NCI-H524 (cell line): Measurements from ENCODE around the gene PHF21B.
A peak's percentile ranks its signal among the peaks of the same experiment; 100 is the strongest.
"Not testable (repeated sequence)": the region's sequence is repeated elsewhere in the genome, so short reads cannot be mapped to it uniquely, and the experiment has no call there.

Experiments used
- DNase-seq, 2 experiments: peaks; one replicate each; lab custom pipeline; 2025; lab: John Stamatoyannopoulos, UW

Gene PHF21B

DNA sequence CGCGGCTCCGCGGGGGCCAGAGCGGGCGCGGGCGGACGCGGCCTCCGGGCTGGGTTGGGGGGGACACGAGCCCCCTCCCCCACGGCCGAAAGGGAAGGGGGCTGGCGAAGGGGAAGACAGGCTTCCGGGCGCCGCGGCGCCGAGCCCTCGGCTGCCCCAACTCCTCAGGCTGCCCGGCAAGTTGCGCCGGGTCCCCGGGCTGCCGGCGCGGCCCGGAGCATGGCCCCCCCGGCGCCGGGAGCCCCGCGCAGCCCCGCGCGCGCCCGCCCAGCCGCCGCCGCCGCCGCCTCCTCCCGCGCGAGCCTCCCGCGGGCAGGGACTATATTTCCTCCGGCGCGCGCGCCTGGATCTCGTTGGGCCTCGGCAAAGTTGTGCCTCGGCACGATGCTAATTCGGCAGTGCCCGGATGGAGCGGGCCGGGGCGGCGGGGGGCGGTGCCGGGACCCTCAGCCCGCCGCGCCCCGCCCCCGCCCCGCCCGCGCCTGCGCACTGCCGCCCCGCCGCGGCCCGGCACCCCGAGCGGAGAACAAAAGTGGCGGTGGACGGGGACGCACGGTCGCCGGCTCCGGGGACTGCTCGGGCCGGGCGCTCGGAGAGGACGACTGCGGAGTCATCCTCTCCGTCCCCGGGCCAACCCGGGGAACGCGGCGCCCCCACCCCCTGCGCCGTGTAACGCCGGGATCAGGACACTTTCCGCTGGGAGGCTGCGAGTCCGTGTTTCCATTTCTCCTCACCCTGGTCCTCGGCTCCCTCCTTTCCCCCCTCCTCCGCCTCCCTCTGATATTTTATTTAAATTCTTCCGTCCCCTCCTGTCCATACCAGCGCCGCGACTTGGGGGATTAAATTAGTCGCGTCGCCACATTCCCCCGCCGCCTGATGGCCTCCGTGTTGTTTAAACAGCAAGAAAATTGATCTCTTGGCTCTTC, at the start of gene PHF21B:
Gene PHF21B (minus strand): TSS at position 400 of the 926 bp plus-strand sequence. CDS start 456 bp downstream, outside the sequence.
- DNase-seq = peak; percentile 86 to 90

DNA sequence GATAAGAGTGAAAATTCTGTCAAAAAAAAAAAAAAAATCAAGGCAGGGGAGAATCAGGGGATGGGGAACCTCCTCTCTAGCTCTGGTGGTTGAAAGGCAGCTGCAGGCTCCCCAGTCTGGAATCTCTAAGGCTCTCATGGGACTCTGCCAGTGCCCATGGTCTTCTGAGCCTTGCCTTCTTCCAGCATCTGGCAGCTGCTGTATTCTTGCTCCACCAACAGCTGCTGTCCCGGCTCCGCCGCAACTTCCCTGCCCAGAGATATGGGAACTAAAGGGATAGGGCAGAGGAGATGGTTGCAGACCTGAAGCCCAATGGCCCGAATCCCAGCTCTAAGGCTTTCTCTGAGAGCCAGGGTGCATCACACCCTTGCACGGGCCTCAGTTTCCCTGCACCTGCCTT, 49.5 kb upstream of the PHF21B start:
- DNase-seq = no peak

DNA sequence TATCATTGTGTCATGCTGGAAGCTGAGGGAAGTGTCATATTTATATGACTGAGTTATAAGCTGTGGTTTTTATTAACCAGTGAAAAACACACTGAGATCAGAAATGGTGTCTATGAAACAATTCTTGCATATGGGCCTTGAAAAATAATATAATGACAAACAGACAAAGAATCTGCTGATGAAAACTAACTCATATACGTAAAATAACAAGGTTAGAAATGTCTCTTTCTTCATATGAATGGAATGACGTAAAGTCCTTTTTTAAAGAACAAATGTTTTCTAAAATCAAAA, 48.8 kb upstream of the PHF21B start:
- DNase-seq = no peak

DNA sequence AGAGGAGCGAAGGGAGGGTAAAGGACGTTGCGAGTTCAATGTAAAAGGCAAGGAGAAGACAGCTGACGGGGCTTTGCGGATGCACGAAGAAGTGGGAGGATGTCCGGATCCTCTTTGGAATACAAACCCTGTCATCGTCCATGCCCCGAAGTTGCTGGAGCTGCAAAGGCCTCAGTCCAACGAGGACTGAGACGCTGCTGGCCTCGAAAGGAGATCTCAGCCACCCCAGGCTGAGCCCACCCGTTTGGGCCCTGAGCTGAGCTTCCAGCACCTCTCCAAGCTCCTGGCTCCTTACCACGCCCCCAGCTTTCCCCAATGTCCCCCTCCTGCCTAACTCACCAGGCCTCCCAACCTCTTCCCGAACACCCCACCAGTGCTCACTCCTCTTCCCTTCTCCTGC, 46.1 kb upstream of the PHF21B start:
- DNase-seq = no peak

DNA sequence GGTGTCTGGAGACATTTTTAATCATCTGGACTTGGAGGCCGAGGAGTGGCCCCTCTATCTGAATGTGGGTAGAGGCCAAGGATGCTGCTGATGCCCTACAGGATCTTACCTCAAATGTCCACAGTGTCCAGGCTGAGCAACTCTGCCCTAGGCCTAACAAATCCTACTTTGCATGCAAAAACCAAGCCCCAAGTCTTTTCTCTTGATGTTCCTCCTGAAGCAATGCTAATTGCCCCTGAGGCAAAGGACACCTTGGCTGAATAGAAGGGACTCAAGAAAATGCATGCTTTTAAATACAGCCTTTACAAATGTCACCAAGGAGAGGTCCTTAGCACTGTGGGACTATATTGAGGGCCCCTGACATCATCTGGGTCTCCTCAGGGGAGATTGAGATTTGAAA, 43.8 kb upstream of the PHF21B start:
- DNase-seq = no peak

DNA sequence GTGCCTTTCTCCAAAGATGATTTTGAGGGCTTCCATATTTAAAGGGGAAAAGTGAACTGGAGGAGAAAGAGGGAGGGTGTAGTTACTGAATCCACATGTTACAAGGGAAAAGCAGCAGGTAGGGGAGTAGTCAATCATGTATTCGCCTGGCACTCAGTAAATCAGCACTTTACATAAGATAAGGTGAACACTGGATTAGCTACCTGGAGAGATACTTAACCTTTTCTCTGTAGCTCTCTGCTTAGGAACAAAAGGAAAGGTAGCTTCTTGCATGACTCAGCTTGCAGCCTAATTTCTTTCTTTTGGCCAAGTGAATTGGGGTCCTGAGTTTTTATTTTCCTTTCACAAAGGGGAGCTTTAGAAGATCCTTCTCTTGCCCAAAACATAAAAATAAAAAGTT, 43.3 kb upstream of the PHF21B start:
- DNase-seq = no peak

- not testable (repeated sequence) for DNase-seq
Measured at GRCh38 chr22:45052665-45053064, 42.9 kb upstream of the PHF21B start.

- no peak for DNase-seq
Measured at GRCh38 chr22:45051946-45052345, 42.1 kb upstream of the PHF21B start.

- no peak for DNase-seq
Measured at GRCh38 chr22:45051419-45051818, 41.6 kb upstream of the PHF21B start.

DNA sequence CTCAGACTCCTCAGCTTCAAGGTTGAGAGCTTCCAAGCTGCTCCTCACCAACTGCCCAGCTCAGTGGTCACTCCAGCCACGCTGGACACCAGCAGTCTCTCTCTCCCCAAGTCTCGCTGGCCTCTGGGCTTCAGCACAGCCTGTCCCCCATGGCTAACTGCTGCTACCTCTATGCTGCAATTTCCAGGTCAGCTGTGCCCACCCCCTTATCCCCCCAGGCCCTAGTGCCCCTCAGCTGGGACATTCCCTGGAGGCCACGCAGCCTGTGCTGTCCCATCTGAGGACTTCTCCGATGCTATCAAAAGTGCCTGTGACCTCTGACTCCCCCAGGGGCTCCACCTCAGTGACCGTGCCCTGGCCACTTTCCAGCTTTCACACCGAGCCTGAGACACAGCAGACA, 37.5 kb upstream of the PHF21B start:
- no peak for DNase-seq

DNA sequence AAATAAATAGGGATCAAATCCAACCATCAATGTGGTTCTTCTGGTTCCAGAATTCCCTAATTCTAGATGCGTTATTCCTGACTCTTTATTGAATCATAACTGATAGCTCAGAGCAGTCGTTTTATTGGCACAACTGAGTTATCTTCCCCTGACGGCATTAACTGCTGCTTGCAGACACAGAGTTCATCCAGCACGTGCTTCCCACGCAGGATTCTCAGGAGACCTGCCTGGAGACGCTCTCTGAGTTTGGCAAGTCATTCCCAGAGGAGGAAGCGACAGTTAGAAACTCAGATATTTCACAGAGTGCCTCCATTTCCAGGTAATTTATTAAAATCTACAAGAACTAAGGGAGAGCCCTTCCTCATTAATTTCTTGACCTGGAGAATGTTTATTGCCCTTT, 35.4 kb upstream of the PHF21B start:
- DNase-seq = no peak

DNA sequence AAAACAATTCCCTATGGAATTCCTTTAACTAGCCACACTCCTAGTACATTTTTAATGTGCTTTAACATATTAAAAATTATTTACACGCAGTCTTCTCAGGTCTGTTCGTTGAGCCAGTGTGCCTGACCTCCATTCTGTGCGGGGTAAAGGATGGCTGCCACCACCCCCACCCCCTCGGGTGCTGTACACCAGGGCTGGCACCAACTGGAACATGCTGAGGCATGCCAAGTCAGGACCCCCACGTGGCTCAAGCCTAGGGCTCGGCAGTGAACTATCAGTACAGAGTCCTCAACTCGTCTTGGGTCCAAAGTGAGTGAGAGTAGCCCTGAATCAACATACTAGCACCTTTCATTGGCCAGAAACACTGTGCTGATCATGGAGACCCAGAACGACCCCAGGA, 32.5 kb upstream of the PHF21B start:
- no peak for DNase-seq

- DNase-seq = no peak
Measured at GRCh38 chr22:45039133-45039532, 29.3 kb upstream of the PHF21B start.

- peak; percentile 18 to 33 for DNase-seq
Measured at GRCh38 chr22:45036154-45036553, 26.3 kb upstream of the PHF21B start.

DNA sequence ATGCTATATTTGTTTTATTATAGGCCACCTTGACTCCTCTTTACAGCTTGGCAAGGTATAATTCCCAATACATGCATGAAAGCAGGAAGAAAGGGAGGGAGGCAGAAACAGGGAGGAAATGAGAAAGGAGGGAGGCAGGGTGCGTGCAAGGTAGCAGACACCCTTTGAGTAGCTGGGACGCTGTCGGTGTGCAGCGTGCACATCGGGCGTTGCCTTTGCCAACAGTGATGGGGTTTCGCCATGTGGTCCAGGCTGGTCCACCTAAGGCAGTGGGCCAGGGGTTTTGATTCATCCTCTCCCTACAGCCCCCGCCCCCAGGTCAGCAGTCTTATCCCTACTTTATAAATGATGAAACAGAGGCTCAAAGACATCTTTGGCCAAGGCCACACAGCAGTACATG, 25.0 kb upstream of the PHF21B start:
- no peak for DNase-seq

DNA sequence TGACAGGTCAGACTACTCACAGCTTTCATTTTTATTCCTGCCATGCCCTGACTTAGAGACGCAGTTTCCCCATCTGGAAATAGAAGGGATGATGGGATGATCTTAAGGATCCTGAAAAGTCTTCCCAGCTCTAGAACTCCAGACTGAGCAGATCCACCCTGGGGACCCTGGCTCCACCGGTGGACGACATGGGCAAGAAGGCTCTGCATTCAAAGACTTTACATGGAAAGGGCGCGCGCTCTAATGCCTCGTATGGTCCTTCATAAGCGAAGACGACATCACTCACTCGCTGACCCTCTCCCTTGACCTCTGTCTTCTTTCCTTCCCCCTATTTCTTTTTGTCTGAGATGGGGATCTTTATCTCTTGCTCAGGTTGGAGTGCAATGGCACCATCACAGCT, 24.4 kb upstream of the PHF21B start:
- no peak for DNase-seq

GRCh38 chr22:45033136-45033535, 23.3 kb upstream of the PHF21B start:
- peak; percentile 50 to 66 for DNase-seq

DNA sequence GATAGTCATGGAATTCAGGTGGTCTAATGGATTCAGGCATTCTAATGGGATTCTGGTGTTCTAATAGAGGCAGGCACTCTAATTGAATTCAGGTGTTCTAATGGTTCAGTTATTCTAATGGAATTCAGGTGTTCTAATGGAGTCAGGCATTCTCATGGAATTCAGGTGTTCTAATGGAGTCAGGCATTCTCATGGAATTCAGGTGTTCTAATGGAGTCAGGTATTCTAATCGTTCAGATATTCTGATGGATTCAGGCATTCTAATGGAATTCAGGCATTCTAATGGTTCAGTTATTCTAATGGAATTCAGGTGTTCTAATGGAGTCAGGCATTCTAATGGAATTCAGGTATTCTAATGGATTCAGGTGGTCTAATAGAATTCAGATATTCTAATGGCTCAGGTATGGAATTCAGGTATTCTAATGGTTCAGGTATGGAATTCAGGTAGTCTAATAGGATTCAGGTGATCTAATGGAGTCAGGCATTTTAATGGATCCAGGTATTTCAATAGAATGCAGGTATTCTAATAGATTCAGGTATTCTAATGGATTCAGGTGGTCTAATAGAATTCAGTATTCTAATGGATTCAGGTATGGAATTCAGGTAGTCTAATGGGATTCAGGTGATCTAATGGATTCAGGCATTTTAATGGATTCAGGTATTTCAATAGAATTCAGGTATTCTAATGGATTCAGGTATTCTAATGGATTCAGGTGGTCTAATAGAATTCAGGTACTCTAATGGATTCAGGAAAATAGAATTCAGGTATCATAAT, 22.0 kb upstream of the PHF21B start:
- DNase-seq = no peak

DNA sequence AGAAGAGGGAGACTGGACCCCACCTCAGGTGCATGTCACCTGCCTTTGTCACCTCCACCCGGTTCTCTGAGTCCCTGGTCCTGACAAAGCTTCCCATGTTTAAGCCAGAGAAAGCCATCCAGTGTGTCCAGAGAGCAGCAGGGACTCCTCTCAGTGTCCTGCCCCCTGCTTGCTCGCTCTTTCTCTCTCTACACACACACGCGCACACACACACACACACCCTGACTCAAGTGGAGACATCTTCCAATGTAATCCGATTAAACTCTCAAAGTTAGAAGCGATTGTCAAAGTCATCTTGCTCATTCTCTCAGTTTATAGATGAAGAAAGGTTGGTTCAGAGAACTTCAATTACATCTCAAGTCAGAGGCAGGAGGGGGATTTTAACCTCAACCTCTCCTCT, 19.7 kb upstream of the PHF21B start:
- DNase-seq = no peak

DNA sequence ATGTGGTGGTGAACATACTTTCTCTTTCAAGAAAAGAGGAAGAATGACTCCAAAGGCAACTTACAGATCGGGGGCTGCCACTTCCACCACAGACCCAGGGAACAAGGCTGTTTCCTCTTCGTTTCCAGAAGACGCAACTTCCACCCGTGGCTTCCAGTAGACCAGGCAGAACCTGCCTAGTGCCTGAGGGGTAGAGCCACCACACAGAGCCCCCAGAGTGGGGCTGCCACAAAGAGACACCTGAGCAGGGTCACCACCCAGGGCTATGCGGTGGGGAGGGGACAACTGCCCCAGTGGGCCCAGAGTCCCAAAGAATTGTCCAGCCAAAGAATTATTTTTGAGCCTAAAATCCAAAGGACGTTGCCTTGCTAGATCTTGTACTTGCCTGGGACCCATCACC, 16.7 kb upstream of the PHF21B start:
- DNase-seq = no peak

- DNase-seq = no peak
Measured at GRCh38 chr22:45023431-45023830, 13.6 kb upstream of the PHF21B start.

DNA sequence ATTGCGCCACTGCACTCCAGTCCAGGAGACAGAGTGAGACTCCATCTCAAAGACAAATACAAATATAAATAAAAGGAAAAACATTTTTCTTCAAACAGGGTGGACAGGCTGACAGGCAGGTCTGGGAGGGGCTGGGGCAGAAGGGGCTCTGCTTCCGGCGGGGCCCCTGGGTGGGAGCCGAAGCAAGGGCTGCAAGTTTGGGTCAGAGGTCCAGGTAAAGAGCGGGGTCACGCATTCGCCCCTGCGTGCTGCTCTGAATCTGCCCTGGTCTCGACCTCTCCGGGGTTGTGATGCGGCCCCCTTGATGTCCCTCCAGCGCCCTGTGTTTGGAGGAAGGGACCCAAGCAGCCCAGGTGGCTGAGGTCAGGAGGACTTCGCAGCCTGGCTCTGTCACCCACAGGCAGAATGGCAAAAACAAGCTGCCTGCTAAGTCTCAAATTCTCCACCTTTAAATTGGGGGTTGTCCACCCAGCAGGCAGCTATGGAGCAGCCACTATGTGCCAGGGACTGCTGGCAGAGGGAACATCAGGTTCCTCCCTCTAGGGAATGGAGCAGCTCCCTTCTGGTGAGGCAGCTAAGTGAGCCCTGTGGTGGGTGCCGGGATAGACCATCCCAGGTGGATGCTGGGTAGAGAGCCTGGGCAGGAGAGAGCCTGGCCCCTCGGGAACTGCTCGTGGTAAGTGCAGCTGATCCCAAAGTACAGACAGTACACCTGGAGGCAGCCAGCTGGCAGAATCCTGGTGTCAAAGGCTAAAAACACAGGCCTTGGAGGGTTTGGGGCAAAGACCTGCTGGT, 10.3 kb upstream of the PHF21B start:
- peak in 1 of 2 experiments; percentile 38 for DNase-seq

GRCh38 chr22:45014654-45015053, 4.8 kb upstream of the PHF21B start:
- DNase-seq = no peak
